T1000 (cell line): ENCODE data around the gene TRIM44.
A peak's percentile ranks its signal among the peaks of the same experiment; 100 is the strongest.

ENCODE experiments used
- DNase-seq: peaks from one replicate; lab custom pipeline; 2025; ENCODE audit warnings: mixed read lengths; lab: John Stamatoyannopoulos, UW

Gene TRIM44

GRCh38 chr11:35791088-35791958 is 128.7 kb downstream of the TRIM44 start:
- no peak for DNase-seq

GRCh38 chr11:35792148-35792845 is 129.7 kb downstream of the TRIM44 start:
- DNase-seq: no peak

GRCh38 chr11:35792846-35793192 is 130.2 kb downstream of the TRIM44 start:
- DNase-seq: no peak

GRCh38 chr11:35794333-35794732 is 131.8 kb downstream of the TRIM44 start:
- no peak for DNase-seq

GRCh38 chr11:35794850-35795249 is 132.3 kb downstream of the TRIM44 start:
- DNase-seq: peak; percentile 8

GRCh38 chr11:35796562-35796961 is 134.0 kb downstream of the TRIM44 start:
- peak; percentile 47 for DNase-seq

GRCh38 chr11:35798423-35798822 is 135.8 kb downstream of the TRIM44 start:
- DNase-seq: no peak

GRCh38 chr11:35798983-35799382 is 136.4 kb downstream of the TRIM44 start:
- no peak for DNase-seq

GRCh38 chr11:35799655-35800054 is 137.1 kb downstream of the TRIM44 start:
- no peak for DNase-seq

GRCh38 chr11:35800970-35801953 is 138.7 kb downstream of the TRIM44 start:
- DNase-seq: no peak

- DNase-seq: no peak
These were observed 139.6 kb downstream of the TRIM44 start for GRCh38 chr11:35802221-35802620.

GRCh38 chr11:35802672-35803071 is 140.1 kb downstream of the TRIM44 start:
- DNase-seq: no peak

- DNase-seq: no peak
These were observed 140.5 kb downstream of the TRIM44 start for GRCh38 chr11:35803115-35803514.

GRCh38 chr11:35804451-35805040 is 142.0 kb downstream of the TRIM44 start:
- no peak for DNase-seq

- no peak for DNase-seq
These were observed 147.0 kb downstream of the TRIM44 start for GRCh38 chr11:35809561-35809960.

GRCh38 chr11:35810045-35810645 is 147.6 kb downstream of the TRIM44 start:
- no peak for DNase-seq

GRCh38 chr11:35811783-35812182 is 149.2 kb downstream of the TRIM44 start:
- no peak for DNase-seq

- no peak for DNase-seq
These were observed 150.3 kb downstream of the TRIM44 start for GRCh38 chr11:35812828-35813227.

GRCh38 chr11:35814081-35814695 is 151.6 kb downstream of the TRIM44 start:
- no peak for DNase-seq

- DNase-seq: no peak
These were observed 152.2 kb downstream of the TRIM44 start for GRCh38 chr11:35814720-35815305.
